Measurements from ENCODE around the gene KSR1. TPM values are rescaled to one million over a fixed set of nuclear protein-coding genes. Genes with fewer than 3 reads are reported as not detected.

The KSR1 gene
- total RNA-seq, 1 experiment from 2014 or later = 19.1 TPM

- H3K4me1 ChIP-seq (replicated peaks; ENCODE audit: insufficient read depth) = peaks cover 59% of the 10 kb centered on the region
- POLR2A ChIA-PET (ENCODE audit: unreplicated experiment) = no interaction called here
- intact Hi-C loops (cut with micrococcal nuclease; ENCODE audit: unreplicated experiment) = no loop called here
- no peaks in the 10 kb centered on the region for H3K36me3 ChIP-seq (ENCODE audit: low read depth)
- peaks cover 37% of the 10 kb centered on the region for H3F3A ChIP-seq (ENCODE audit: insufficient read depth, low read depth)
- H3K4me3 ChIP-seq = no peak overlapping the region
- H3K9me2 ChIP-seq (ENCODE audit: insufficient read depth) = no peaks in the 10 kb centered on the region
- peak overlapping the region; percentile 59 for H3K27ac ChIP-seq
- no TSS peak for BruUV-seq (replicated peaks)
- peak overlapping the region; percentile 59 for H3K4me2 ChIP-seq
- no peaks in the 10 kb centered on the region for H3K9me3 ChIP-seq (ENCODE audit: insufficient read depth, low read depth)
- H2AFZ ChIP-seq = no peak overlapping the region
- no peak for TF ChIP-seq EZH2 (IDR thresholded peaks at IDR 0.05; ENCODE audit: low read depth)
- TF ChIP-seq, protein P1, sequence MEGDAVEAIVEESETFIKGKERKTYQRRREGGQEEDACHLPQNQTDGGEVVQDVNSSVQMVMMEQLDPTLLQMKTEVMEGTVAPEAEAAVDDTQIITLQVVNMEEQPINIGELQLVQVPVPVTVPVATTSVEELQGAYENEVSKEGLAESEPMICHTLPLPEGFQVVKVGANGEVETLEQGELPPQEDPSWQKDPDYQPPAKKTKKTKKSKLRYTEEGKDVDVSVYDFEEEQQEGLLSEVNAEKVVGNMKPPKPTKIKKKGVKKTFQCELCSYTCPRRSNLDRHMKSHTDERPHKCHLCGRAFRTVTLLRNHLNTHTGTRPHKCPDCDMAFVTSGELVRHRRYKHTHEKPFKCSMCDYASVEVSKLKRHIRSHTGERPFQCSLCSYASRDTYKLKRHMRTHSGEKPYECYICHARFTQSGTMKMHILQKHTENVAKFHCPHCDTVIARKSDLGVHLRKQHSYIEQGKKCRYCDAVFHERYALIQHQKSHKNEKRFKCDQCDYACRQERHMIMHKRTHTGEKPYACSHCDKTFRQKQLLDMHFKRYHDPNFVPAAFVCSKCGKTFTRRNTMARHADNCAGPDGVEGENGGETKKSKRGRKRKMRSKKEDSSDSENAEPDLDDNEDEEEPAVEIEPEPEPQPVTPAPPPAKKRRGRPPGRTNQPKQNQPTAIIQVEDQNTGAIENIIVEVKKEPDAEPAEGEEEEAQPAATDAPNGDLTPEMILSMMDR (conservative IDR thresholded peaks at IDR 0.05) = no peak
- CTCF ChIA-PET = no interaction called here
- H3K79me2 ChIP-seq (ENCODE audit: low read depth) = peaks cover 3% of the 10 kb centered on the region; the same call in 1 of the 2 replicates
- no peaks in the 10 kb centered on the region for H4K20me1 ChIP-seq (ENCODE audit: insufficient read depth)
- H3K27me3 ChIP-seq (ENCODE audit: insufficient read depth, low read depth) = no peaks in the 10 kb centered on the region
- DNase-seq = peak; percentile 51 to 84
Measured at GRCh38 chr17:27530764-27531391, 74.6 kb downstream of the KSR1 start.

DNA sequence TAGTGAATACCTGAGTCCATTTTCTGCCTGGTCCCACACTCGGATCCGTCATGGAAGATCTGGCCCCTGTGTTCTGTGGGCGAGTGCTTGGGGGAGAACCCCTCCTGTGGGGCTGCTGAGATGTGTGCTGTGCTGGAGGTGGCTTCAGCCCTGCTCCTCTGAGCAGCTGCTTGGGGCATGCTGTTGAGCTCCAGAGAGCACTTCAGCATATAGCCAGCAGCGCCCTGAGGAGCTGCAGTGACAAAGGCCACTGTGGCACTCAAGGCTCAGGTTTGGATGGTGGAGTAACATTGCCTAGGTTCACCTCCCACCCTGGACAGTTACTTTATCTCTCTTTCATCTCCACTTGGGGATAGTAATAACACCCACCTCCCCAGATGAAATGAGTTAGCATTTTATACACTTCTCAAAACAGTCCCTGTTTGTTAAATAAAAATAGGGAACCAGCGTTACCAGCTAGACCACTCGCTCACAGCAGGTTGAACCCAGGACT is 75.3 kb downstream of the KSR1 start:
- no peak for DNase-seq
- no peaks in the 10 kb centered on the region for H3K9me2 ChIP-seq (ENCODE audit: insufficient read depth)
- H3K4me1 ChIP-seq (replicated peaks; ENCODE audit: insufficient read depth) = peaks cover 59% of the 10 kb centered on the region
- no peaks in the 10 kb centered on the region for H3K9me3 ChIP-seq (ENCODE audit: insufficient read depth, low read depth)
- H3K4me2 ChIP-seq = peak overlapping the region; percentile 59
- POLR2A ChIA-PET (ENCODE audit: unreplicated experiment) = no interaction called here
- H3K27me3 ChIP-seq (ENCODE audit: insufficient read depth, low read depth) = no peaks in the 10 kb centered on the region
- peaks cover 37% of the 10 kb centered on the region for H3F3A ChIP-seq (ENCODE audit: insufficient read depth, low read depth)
- no peak overlapping the region for H3K4me3 ChIP-seq
- H3K27ac ChIP-seq = peak overlapping the region; percentile 59; the same call in 1 of the 2 replicates
- BruUV-seq (replicated peaks) = no TSS peak
- H4K20me1 ChIP-seq (ENCODE audit: insufficient read depth) = no peaks in the 10 kb centered on the region
- H2AFZ ChIP-seq = no peak overlapping the region
- CTCF ChIA-PET = no interaction called here
- H3K79me2 ChIP-seq (ENCODE audit: low read depth) = peaks cover 3% of the 10 kb centered on the region; the same call in 1 of the 2 replicates
- intact Hi-C loops (cut with micrococcal nuclease; ENCODE audit: unreplicated experiment) = no loop called here
- no peaks in the 10 kb centered on the region for H3K36me3 ChIP-seq (ENCODE audit: low read depth)
- no peak for TF ChIP-seq EZH2 (IDR thresholded peaks at IDR 0.05; ENCODE audit: low read depth)
- TF ChIP-seq, protein P1 (conservative IDR thresholded peaks at IDR 0.05) = no peak

DNA sequence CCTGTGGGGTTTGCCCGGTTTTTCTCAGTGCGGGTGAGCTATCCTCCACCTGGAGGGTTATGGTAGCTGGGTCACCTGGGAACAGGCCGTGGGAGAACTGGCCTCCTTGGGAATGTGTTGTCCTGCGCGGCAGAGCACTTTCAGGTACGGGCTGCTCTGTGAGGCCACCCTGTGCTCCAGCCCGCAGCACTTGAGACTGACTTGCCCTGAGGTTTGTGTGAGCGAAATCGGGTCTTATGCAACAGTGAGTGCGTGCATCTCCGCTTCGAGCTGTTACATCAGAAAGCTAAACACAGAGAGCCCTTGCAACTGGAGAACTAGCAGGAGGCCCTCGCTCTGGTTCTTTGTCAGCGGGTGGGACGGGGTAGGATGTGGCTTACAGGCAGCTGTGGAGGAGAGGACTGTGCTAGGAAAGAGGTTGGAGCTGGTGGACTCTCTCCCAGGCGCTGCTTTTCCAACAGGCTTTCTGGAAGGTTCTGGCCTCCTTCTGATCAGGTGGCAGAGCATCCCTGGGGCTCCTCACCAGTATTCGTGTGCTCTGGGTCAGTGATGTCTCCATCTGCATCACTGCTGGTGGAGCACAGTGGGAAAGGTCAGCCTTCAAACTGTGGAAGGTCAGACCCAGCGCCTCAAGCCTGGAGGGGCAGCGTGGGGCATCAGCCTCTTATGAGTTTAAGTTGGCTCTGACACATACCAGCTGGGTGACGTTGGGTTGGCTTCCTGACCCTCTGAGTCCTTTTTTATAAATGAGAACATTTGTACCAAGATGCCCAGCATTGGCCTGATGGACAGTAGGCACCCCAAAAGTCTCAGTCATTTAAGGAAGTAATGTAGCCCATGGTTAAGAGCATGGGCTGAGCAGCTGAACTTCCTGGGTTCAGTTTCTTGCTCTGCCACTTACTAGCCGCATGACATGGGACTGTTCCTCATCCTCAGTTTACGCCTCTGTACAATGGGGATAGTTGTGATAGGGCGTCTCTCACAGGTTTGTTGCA is 76.3 kb downstream of the KSR1 start:
- Histone ChIP-seq H2AFZ (no peak overlapping the region), H3K9me3 (ENCODE audit: insufficient read depth, low read depth) (no peaks in the 10 kb centered on the region), H3K9me2 (ENCODE audit: insufficient read depth) (no peaks in the 10 kb centered on the region), H3K27me3 (ENCODE audit: insufficient read depth, low read depth) (no peaks in the 10 kb centered on the region), H4K20me1 (ENCODE audit: insufficient read depth) (no peaks in the 10 kb centered on the region), H3F3A (ENCODE audit: insufficient read depth, low read depth) (peaks cover 35% of the 10 kb centered on the region), H3K4me2 (no peak overlapping the region), H3K4me3 (no peak overlapping the region), H3K36me3 (ENCODE audit: low read depth) (no peaks in the 10 kb centered on the region), H3K27ac (no peak overlapping the region), H3K79me2 (ENCODE audit: low read depth) (peaks cover 3% of the 10 kb centered on the region; the same call in 1 of the 2 replicates), H3K4me1 (replicated peaks; ENCODE audit: insufficient read depth) (peaks cover 58% of the 10 kb centered on the region)
- POLR2A ChIA-PET (ENCODE audit: unreplicated experiment) = interaction anchor here (0.6 kb wide), 1 partner anchor 26 kb away, joined by 5 read pairs; no protein-coding TSS in a partner anchor
- CTCF ChIA-PET = no interaction called here
- TF ChIP-seq, protein P1 (conservative IDR thresholded peaks at IDR 0.05) = no peak
- no peak for TF ChIP-seq EZH2 (IDR thresholded peaks at IDR 0.05; ENCODE audit: low read depth)
- intact Hi-C loops (cut with micrococcal nuclease; ENCODE audit: unreplicated experiment) = no loop called here
- no TSS peak for BruUV-seq (replicated peaks)
- no peak for DNase-seq
